Measurements from ENCODE around the gene ANO10. TPM values are rescaled to one million over a fixed set of nuclear protein-coding genes. Genes with fewer than 3 reads are reported as not detected.

ANO10 gene
- total and polyA plus RNA-seq, 4 donors = 19.9 to 33.2 (median 25.3) TPM

GRCh38 chr3:43345877-43346276, 275.9 kb downstream of the ANO10 start:
- H3K27ac ChIP-seq (ENCODE audit: low read depth in 1 of 2, low read length in 1 of 2) = no peak overlapping the region
- DNase-seq = no peak

DNA sequence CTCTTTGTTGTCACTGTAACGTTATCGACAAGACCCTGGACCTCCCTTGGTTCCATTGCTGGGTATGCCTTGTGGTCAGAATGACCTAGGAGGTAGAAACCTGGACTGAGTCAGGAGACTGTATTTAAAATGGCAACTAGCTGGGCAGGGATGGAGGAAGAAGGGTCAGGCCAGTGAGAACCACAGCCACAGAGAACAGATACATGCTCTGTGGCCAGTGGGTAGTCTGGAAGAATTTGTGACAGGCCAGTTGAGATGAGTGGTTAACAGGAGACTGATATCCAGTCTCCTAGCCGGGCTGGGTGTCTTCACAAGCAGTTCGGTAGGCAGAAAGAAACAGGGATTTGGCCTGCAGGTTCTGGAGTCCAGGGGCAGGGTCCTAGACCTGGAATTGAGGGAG, 276.6 kb downstream of the ANO10 start:
- ATAC-seq (ENCODE audit: insufficient read depth, low FRiP score) = no peak

More at GRCh38 chr3:43345877-43346276, 275.9 kb downstream of the ANO10 start:
- Histone ChIP-seq H3K36me3 (ENCODE audit: control insufficient read depth in 4 of 4, insufficient read depth in 4 of 4, low read length in 4 of 4) (peaks cover 32 to 45% (median 38%) of the 10 kb centered on the region in 4 donors), H3K4me1 (ENCODE audit: control insufficient read depth in 5 of 5, insufficient read depth in 5 of 5, low read length in 5 of 5) (peaks cover 0 to 12% (median 0%) of the 10 kb centered on the region in 5 donors), H3K9me3 (ENCODE audit: control insufficient read depth in 4 of 4, insufficient read depth in 3 of 4, low read length in 3 of 4) (peaks cover 0 to 2% (median 0%) of the 10 kb centered on the region in 4 donors), H3K9ac (ENCODE audit: insufficient read depth in 1 of 2, low read length in 2 of 2) (no peak overlapping the region), H3K4me3 (no peak overlapping the region), H3K27me3 (ENCODE audit: control insufficient read depth in 3 of 3, insufficient read depth in 3 of 3, low read length in 2 of 3) (no peaks in the 10 kb centered on the region)
- TF ChIP-seq CTCF (IDR thresholded peaks at IDR 0.05; ENCODE audit: control extremely low read depth, extremely low read depth) = no peak
- ATAC-seq (ENCODE audit: insufficient read depth, low FRiP score) = no peak
- 83 to 91% methylated on average over 6 of the region's 6 CpGs for WGBS, 2 donors

DNA sequence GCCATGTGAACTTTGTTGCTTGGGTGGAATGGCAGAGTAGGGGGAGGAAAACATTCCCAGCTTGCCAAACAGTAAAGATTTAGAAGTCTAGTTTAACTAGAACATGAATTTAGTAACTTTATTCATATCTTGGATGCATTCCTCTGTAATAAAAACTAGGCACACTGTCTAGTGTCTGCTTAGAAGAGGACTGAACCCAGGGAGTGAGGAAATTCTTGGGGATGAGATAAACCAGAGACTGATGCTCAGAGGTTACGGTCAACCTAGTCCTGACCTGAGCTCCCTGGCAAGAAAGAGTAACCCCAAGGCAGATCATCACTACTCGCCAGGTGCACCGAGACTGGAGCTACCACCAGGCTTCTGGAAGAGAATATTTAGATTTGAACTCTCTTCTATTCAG, 277.3 kb downstream of the ANO10 start:
- H3K27ac ChIP-seq (ENCODE audit: low read depth in 1 of 2, low read length in 1 of 2) = no peak overlapping the region
- TF ChIP-seq CTCF (IDR thresholded peaks at IDR 0.05; ENCODE audit: control extremely low read depth, extremely low read depth) = no peak
- no peak for DNase-seq
- no peaks in the 10 kb centered on the region for H3K27me3 ChIP-seq (ENCODE audit: control insufficient read depth in 3 of 3, insufficient read depth in 3 of 3, low read length in 2 of 3)
- H3K9ac ChIP-seq (ENCODE audit: insufficient read depth in 1 of 2, low read length in 2 of 2) = no peak overlapping the region
- WGBS, 2 donors = 96 to 99% methylated on average over 3 of the region's 3 CpGs
- no peak for ATAC-seq (ENCODE audit: insufficient read depth, low FRiP score)
- peaks cover 0 to 12% (median 0%) of the 10 kb centered on the region in 5 donors for H3K4me1 ChIP-seq (ENCODE audit: control insufficient read depth in 5 of 5, insufficient read depth in 5 of 5, low read length in 5 of 5)
- H3K36me3 ChIP-seq (ENCODE audit: control insufficient read depth in 4 of 4, insufficient read depth in 4 of 4, low read length in 4 of 4) = peaks cover 32 to 54% (median 43%) of the 10 kb centered on the region in 4 donors
- H3K4me3 ChIP-seq = no peak overlapping the region
- H3K9me3 ChIP-seq (ENCODE audit: control insufficient read depth in 4 of 4, insufficient read depth in 3 of 4, low read length in 3 of 4) = peaks cover 0 to 2% (median 0%) of the 10 kb centered on the region in 4 donors

More for the DNA sequence above, 276.6 kb downstream of the ANO10 start:
- peaks cover 0 to 2% (median 0%) of the 10 kb centered on the region in 4 donors for H3K9me3 ChIP-seq (ENCODE audit: control insufficient read depth in 4 of 4, insufficient read depth in 3 of 4, low read length in 3 of 4)
- 91 to 95% methylated on average over 4 of the region's 4 CpGs for WGBS, 2 donors
- no peaks in the 10 kb centered on the region for H3K27me3 ChIP-seq (ENCODE audit: control insufficient read depth in 3 of 3, insufficient read depth in 3 of 3, low read length in 2 of 3)
- no peak for DNase-seq
- no peak overlapping the region for H3K9ac ChIP-seq (ENCODE audit: insufficient read depth in 1 of 2, low read length in 2 of 2)
- H3K27ac ChIP-seq (ENCODE audit: low read depth in 1 of 2, low read length in 1 of 2) = peak overlapping the region in 1 of 2 donors; percentile 32
- H3K36me3 ChIP-seq (ENCODE audit: control insufficient read depth in 4 of 4, insufficient read depth in 4 of 4, low read length in 4 of 4) = peaks cover 30 to 50% (median 42%) of the 10 kb centered on the region in 4 donors
- no peak for TF ChIP-seq CTCF (IDR thresholded peaks at IDR 0.05; ENCODE audit: control extremely low read depth, extremely low read depth)
- peaks cover 0 to 12% (median 0%) of the 10 kb centered on the region in 5 donors for H3K4me1 ChIP-seq (ENCODE audit: control insufficient read depth in 5 of 5, insufficient read depth in 5 of 5, low read length in 5 of 5)
- H3K4me3 ChIP-seq = no peak overlapping the region

GRCh38 chr3:43343815-43344214, 278.0 kb downstream of the ANO10 start:
- DNase-seq = no peak
- no peak overlapping the region for H3K4me3 ChIP-seq
- no peak for ATAC-seq (ENCODE audit: insufficient read depth, low FRiP score)
- peaks cover 0 to 12% (median 0%) of the 10 kb centered on the region in 5 donors for H3K4me1 ChIP-seq (ENCODE audit: control insufficient read depth in 5 of 5, insufficient read depth in 5 of 5, low read length in 5 of 5)
- 72 to 78% methylated on average over 3 of the region's 3 CpGs for WGBS, 2 donors
- H3K27ac ChIP-seq (ENCODE audit: low read depth in 1 of 2, low read length in 1 of 2) = no peak overlapping the region
- TF ChIP-seq CTCF (IDR thresholded peaks at IDR 0.05; ENCODE audit: control extremely low read depth, extremely low read depth) = no peak
- H3K27me3 ChIP-seq (ENCODE audit: control insufficient read depth in 3 of 3, insufficient read depth in 3 of 3, low read length in 2 of 3) = no peaks in the 10 kb centered on the region
- H3K9me3 ChIP-seq (ENCODE audit: control insufficient read depth in 4 of 4, insufficient read depth in 3 of 4, low read length in 3 of 4) = peaks cover 0 to 4% (median 1%) of the 10 kb centered on the region in 4 donors
- peaks cover 33 to 53% (median 46%) of the 10 kb centered on the region in 4 donors for H3K36me3 ChIP-seq (ENCODE audit: control insufficient read depth in 4 of 4, insufficient read depth in 4 of 4, low read length in 4 of 4)
- no peak overlapping the region for H3K9ac ChIP-seq (ENCODE audit: insufficient read depth in 1 of 2, low read length in 2 of 2)
